HEK293 (cell line): Measurements from ENCODE around the gene ITPKB.

Source experiments
- FEZF1 ChIP-seq: fragments of 450-650 bp; formaldehyde crosslinking; IDR thresholded peaks from 2 replicates; pipeline ENCODE4 v1.5.1; 2016; ENCODE audit warnings: missing biosample characterization, missing genetic modification characterization
- GLI2 ChIP-seq: fragments of 450-650 bp; formaldehyde crosslinking; IDR thresholded peaks from 2 replicates; pipeline ENCODE4; 2017; ENCODE audit warnings: missing biosample characterization, missing genetic modification characterization, low read depth, borderline replicate concordance
- GLI4 ChIP-seq: fragments of 450-650 bp; formaldehyde crosslinking; IDR thresholded peaks from 2 replicates; pipeline ENCODE4 v1.5.1; 2016; ENCODE audit warnings: missing biosample characterization, missing genetic modification characterization
- GLIS2 ChIP-seq: fragments of 450-650 bp; formaldehyde crosslinking; IDR thresholded peaks from 2 replicates; pipeline ENCODE4 v1.5.1; 2016; ENCODE audit warnings: missing biosample characterization, missing genetic modification characterization
- HOXA7 ChIP-seq: sonication (generic); formaldehyde crosslinking; IDR thresholded peaks from 2 replicates; pipeline ENCODE4 v1.8.1; 2022; ENCODE audit warnings: missing genetic modification reagents, borderline replicate concordance
- KLF16 ChIP-seq: fragments of 450-650 bp; formaldehyde crosslinking; IDR thresholded peaks from 2 replicates; pipeline ENCODE4 v1.5.1; 2017; ENCODE audit warnings: missing biosample characterization, missing genetic modification characterization
- PRDM10 ChIP-seq: fragments of 450-650 bp; formaldehyde crosslinking; IDR thresholded peaks from 2 replicates; pipeline ENCODE4 v1.5.1; 2016; ENCODE audit warnings: missing biosample characterization, missing genetic modification characterization
- REST ChIP-seq: fragments of 450-650 bp; formaldehyde crosslinking; IDR thresholded peaks from 2 replicates; pipeline ENCODE4 v1.5.1; 2016; ENCODE audit warnings: missing biosample characterization, missing genetic modification characterization
- SP2 ChIP-seq: fragments of 450-650 bp; formaldehyde crosslinking; IDR thresholded peaks from 2 replicates; pipeline ENCODE4 v1.5.1; 2016; ENCODE audit warnings: missing biosample characterization, missing genetic modification characterization
- ZBTB8A ChIP-seq: fragments of 450-650 bp; formaldehyde crosslinking; IDR thresholded peaks from 2 replicates; pipeline ENCODE4 v1.5.1; 2016; ENCODE audit warnings: missing biosample characterization, missing genetic modification characterization
- ZFP37 ChIP-seq: fragments of 450-650 bp; formaldehyde crosslinking; IDR thresholded peaks from 2 replicates; pipeline ENCODE4 v1.5.1; 2016; ENCODE audit warnings: missing biosample characterization, missing genetic modification characterization
- ZFP41 ChIP-seq: fragments of 450-650 bp; formaldehyde crosslinking; IDR thresholded peaks from 2 replicates; pipeline ENCODE4 v1.5.1; 2016; ENCODE audit warnings: missing biosample characterization, missing genetic modification characterization, borderline replicate concordance
- ZNF132 ChIP-seq: fragments of 450-650 bp; formaldehyde crosslinking; IDR thresholded peaks from 2 replicates; pipeline ENCODE4 v1.5.1; 2017; ENCODE audit warnings: missing biosample characterization, missing genetic modification characterization, borderline replicate concordance
- ZNF155 ChIP-seq: fragments of 450-650 bp; formaldehyde crosslinking; IDR thresholded peaks from 2 replicates; pipeline ENCODE4 v1.5.1; 2016; ENCODE audit warnings: missing biosample characterization, missing genetic modification characterization
- ZNF266 ChIP-seq: fragments of 450-650 bp; formaldehyde crosslinking; IDR thresholded peaks from 2 replicates; pipeline ENCODE4 v1.5.1; 2016; ENCODE audit warnings: missing biosample characterization, missing genetic modification characterization, low read depth
- ZNF341 ChIP-seq: fragments of 450-650 bp; formaldehyde crosslinking; IDR thresholded peaks from 2 replicates; pipeline ENCODE4; 2016; ENCODE audit warnings: low read depth, missing biosample characterization, missing genetic modification characterization
- ZNF404 ChIP-seq: fragments of 450-650 bp; formaldehyde crosslinking; IDR thresholded peaks from 2 replicates; pipeline ENCODE4 v1.5.1; 2017; ENCODE audit warnings: missing biosample characterization, missing genetic modification characterization
- ZNF544 ChIP-seq: fragments of 450-650 bp; formaldehyde crosslinking; IDR thresholded peaks from 2 replicates; pipeline ENCODE4 v1.5.0; 2017; ENCODE audit warnings: missing biosample characterization, missing genetic modification characterization
- ZNF558 ChIP-seq: fragments of 450-650 bp; formaldehyde crosslinking; IDR thresholded peaks from 2 replicates; pipeline ENCODE4 v1.5.1; 2016; ENCODE audit warnings: missing biosample characterization, missing genetic modification characterization
- ZNF571 ChIP-seq: fragments of 450-650 bp; formaldehyde crosslinking; IDR thresholded peaks from 2 replicates; pipeline ENCODE4 v1.5.0; 2017; ENCODE audit warnings: missing biosample characterization, missing genetic modification characterization
- ZNF610 ChIP-seq: fragments of 450-650 bp; formaldehyde crosslinking; IDR thresholded peaks from 2 replicates; pipeline ENCODE4 v1.5.1; 2016; ENCODE audit warnings: missing biosample characterization, missing genetic modification characterization, borderline replicate concordance
- ZNF626 ChIP-seq: fragments of 450-650 bp; sonication (Bioruptor Pico); formaldehyde crosslinking; IDR thresholded peaks from 2 replicates; pipeline ENCODE4 v1.5.1; 2018; ENCODE audit warnings: missing biosample characterization, missing genetic modification characterization, inconsistent platforms
- ZNF629 ChIP-seq: fragments of 450-650 bp; formaldehyde crosslinking; IDR thresholded peaks from 2 replicates; pipeline ENCODE4 v1.5.1; 2017; ENCODE audit warnings: missing biosample characterization, missing genetic modification characterization
- ZNF645 ChIP-seq: fragments of 450-650 bp; formaldehyde crosslinking; IDR thresholded peaks from 2 replicates; pipeline ENCODE4; 2016; ENCODE audit warnings: missing biosample characterization, missing genetic modification characterization
- ZNF654 ChIP-seq: fragments of 450-650 bp; formaldehyde crosslinking; IDR thresholded peaks from 2 replicates; pipeline ENCODE4 v1.5.1; 2016; ENCODE audit warnings: low read depth, missing biosample characterization, missing genetic modification characterization
- ZNF664 ChIP-seq: fragments of 450-650 bp; formaldehyde crosslinking; IDR thresholded peaks from 2 replicates; pipeline ENCODE4 v1.5.1; 2016; ENCODE audit warnings: missing biosample characterization, missing genetic modification characterization
- ZSCAN30 ChIP-seq: fragments of 450-650 bp; IDR thresholded peaks from 2 replicates; pipeline ENCODE4 v1.5.1; 2018; ENCODE audit warnings: missing biosample characterization, mild to moderate bottlenecking, missing genetic modification characterization, moderate library complexity
- TF ChIP-seq, protein P1 (sequence below): fragments of 450-650 bp; formaldehyde crosslinking; optimal IDR thresholded peaks from 2 replicates; pipeline ENCODE3; 2016; ENCODE audit warnings: missing biosample characterization, mild to moderate bottlenecking, missing genetic modification characterization
- TF ChIP-seq, protein P2 (sequence below): fragments of 450-650 bp; formaldehyde crosslinking; IDR thresholded peaks from 2 replicates; pipeline ENCODE4 v1.5.1; 2016; ENCODE audit warnings: missing biosample characterization, missing genetic modification characterization
- TF ChIP-seq, protein P3 (sequence below): fragments of 450-650 bp; formaldehyde crosslinking; IDR thresholded peaks from 2 replicates; pipeline ENCODE4 v1.5.1; 2017; ENCODE audit warnings: missing biosample characterization, missing genetic modification characterization

Gene ITPKB

GRCh38 chr1:226679853-226680516 lies 59.1 kb downstream of the ITPKB start (continued):
- TF ChIP-seq ZNF645 (no peak), ZNF544 (tag by site-specific recombination) (no peak), ZNF664 (tag by site-specific recombination) (no peak), ZNF654 (no peak), ZNF341 (tag by site-specific recombination) (peak; percentile 62), ZNF626 (tag by site-specific recombination) (no peak), HOXA7 (CRISPR knock-in tag) (no peak), ZNF155 (no peak), ZNF266 (tag by site-specific recombination) (no peak), SP2 (tag by site-specific recombination) (peak; percentile 65), ZNF571 (no peak), PRDM10 (tag by site-specific recombination) (no peak), KLF16 (peak; percentile 58), GLIS2 (tag by site-specific recombination) (no peak), FEZF1 (tag by site-specific recombination) (peak; percentile 94), ZFP41 (tag by site-specific recombination) (no peak), REST (no peak), ZNF610 (tag by site-specific recombination) (no peak), ZBTB8A (peak; percentile 25; the same call in 1 of the 2 replicates), ZNF629 (tag by site-specific recombination) (peak; percentile 76), ZSCAN30 (tag by site-specific recombination) (no peak), ZFP37 (tag by site-specific recombination) (no peak), ZNF132 (tag by site-specific recombination) (no peak), GLI2 (tag by site-specific recombination) (no peak), ZNF404 (no peak), GLI4 (no peak), ZNF558 (tag by site-specific recombination) (no peak)
- TF ChIP-seq, protein P1, sequence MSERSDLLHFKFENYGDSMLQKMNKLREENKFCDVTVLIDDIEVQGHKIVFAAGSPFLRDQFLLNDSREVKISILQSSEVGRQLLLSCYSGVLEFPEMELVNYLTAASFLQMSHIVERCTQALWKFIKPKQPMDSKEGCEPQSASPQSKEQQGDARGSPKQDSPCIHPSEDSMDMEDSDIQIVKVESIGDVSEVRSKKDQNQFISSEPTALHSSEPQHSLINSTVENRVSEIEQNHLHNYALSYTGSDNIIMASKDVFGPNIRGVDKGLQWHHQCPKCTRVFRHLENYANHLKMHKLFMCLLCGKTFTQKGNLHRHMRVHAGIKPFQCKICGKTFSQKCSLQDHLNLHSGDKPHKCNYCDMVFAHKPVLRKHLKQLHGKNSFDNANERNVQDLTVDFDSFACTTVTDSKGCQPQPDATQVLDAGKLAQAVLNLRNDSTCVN (tag by site-specific recombination): peak; percentile 29
- TF ChIP-seq, protein P2, sequence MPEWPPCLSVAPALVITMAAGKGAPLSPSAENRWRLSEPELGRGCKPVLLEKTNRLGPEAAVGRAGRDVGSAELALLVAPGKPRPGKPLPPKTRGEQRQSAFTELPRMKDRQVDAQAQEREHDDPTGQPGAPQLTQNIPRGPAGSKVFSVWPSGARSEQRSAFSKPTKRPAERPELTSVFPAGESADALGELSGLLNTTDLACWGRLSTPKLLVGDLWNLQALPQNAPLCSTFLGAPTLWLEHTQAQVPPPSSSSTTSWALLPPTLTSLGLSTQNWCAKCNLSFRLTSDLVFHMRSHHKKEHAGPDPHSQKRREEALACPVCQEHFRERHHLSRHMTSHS (tag by site-specific recombination): no peak
- TF ChIP-seq, protein P3, sequence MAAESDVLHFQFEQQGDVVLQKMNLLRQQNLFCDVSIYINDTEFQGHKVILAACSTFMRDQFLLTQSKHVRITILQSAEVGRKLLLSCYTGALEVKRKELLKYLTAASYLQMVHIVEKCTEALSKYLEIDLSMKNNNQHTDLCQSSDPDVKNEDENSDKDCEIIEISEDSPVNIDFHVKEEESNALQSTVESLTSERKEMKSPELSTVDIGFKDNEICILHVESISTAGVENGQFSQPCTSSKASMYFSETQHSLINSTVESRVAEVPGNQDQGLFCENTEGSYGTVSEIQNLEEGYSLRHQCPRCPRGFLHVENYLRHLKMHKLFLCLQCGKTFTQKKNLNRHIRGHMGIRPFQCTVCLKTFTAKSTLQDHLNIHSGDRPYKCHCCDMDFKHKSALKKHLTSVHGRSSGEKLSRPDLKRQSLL (tag by site-specific recombination): no peak
